Measurements from ENCODE around the gene SLC25A39. TPM values are rescaled to one million over a fixed set of nuclear protein-coding genes. Genes with fewer than 3 reads are reported as not detected.

Gene SLC25A39
- total and polyA plus RNA-seq, 9 of the 15 experiments (the other 6 are each of a cell fraction or from before 2014, with no cell fraction given), result 4.8 to 267 (median 140) TPM

DNA sequence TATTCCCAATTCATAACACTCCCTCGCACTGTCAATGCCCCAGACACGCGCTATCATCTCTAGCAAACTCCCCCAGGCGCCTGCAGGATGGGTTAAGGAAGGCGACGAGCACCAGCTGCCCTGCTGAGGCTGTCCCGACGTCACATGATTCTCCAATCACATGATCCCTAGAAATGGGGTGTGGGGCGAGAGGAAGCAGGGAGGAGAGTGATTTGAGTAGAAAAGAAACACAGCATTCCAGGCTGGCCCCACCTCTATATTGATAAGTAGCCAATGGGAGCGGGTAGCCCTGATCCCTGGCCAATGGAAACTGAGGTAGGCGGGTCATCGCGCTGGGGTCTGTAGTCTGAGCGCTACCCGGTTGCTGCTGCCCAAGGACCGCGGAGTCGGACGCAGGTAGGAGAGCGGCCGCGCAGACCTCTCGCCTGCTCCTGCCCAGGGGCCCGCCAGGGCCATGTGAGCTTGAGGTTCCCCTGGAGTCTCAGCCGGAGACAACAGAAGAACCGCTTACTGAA, 20.4 kb upstream of the SLC25A39 start, which contains the start of gene GRN (continued):
- peak; percentile 44; the same call in 1 of the 2 replicates for TF ChIP-seq JUND (IDR thresholded peaks at IDR 0.05; ENCODE audit: borderline replicate concordance, low read depth, low read length)
- TF ChIP-seq JUND (tag; IDR thresholded peaks at IDR 0.05; ENCODE audit: borderline replicate concordance, low read depth, low read length), result no peak
- TF ChIP-seq ZBED1 (IDR thresholded peaks at IDR 0.05), result no peak
- TF ChIP-seq, protein P1, sequence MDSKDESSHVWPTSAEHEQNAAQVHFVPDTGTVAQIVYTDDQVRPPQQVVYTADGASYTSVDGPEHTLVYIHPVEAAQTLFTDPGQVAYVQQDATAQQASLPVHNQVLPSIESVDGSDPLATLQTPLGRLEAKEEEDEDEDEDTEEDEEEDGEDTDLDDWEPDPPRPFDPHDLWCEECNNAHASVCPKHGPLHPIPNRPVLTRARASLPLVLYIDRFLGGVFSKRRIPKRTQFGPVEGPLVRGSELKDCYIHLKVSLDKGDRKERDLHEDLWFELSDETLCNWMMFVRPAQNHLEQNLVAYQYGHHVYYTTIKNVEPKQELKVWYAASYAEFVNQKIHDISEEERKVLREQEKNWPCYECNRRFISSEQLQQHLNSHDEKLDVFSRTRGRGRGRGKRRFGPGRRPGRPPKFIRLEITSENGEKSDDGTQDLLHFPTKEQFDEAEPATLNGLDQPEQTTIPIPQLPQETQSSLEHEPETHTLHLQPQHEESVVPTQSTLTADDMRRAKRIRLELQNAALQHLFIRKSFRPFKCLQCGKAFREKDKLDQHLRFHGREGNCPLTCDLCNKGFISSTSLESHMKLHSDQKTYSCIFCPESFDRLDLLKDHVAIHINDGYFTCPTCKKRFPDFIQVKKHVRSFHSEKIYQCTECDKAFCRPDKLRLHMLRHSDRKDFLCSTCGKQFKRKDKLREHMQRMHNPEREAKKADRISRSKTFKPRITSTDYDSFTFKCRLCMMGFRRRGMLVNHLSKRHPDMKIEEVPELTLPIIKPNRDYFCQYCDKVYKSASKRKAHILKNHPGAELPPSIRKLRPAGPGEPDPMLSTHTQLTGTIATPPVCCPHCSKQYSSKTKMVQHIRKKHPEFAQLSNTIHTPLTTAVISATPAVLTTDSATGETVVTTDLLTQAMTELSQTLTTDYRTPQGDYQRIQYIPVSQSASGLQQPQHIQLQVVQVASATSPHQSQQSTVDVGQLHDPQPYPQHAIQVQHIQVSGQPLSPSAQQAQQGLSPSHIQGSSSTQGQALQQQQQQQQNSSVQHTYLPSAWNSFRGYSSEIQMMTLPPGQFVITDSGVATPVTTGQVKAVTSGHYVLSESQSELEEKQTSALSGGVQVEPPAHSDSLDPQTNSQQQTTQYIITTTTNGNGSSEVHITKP (IDR thresholded peaks at IDR 0.05; ENCODE audit: partially characterized antibody), result no peak
- TF ChIP-seq ADNP (tag; IDR thresholded peaks at IDR 0.05), result no peak
- TF ChIP-seq, protein P2, sequence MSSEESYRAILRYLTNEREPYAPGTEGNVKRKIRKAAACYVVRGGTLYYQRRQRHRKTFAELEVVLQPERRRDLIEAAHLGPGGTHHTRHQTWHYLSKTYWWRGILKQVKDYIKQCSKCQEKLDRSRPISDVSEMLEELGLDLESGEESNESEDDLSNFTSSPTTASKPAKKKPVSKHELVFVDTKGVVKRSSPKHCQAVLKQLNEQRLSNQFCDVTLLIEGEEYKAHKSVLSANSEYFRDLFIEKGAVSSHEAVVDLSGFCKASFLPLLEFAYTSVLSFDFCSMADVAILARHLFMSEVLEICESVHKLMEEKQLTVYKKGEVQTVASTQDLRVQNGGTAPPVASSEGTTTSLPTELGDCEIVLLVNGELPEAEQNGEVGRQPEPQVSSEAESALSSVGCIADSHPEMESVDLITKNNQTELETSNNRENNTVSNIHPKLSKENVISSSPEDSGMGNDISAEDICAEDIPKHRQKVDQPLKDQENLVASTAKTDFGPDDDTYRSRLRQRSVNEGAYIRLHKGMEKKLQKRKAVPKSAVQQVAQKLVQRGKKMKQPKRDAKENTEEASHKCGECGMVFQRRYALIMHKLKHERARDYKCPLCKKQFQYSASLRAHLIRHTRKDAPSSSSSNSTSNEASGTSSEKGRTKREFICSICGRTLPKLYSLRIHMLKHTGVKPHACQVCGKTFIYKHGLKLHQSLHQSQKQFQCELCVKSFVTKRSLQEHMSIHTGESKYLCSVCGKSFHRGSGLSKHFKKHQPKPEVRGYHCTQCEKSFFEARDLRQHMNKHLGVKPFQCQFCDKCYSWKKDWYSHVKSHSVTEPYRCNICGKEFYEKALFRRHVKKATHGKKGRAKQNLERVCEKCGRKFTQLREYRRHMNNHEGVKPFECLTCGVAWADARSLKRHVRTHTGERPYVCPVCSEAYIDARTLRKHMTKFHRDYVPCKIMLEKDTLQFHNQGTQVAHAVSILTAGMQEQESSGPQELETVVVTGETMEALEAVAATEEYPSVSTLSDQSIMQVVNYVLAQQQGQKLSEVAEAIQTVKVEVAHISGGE (CRISPR knock-in tag; IDR thresholded peaks at IDR 0.05), result no peak
- no peak for TF ChIP-seq HNRNPL (IDR thresholded peaks at IDR 0.05; ENCODE audit: low read depth, low read length)
- TF ChIP-seq, protein P3, sequence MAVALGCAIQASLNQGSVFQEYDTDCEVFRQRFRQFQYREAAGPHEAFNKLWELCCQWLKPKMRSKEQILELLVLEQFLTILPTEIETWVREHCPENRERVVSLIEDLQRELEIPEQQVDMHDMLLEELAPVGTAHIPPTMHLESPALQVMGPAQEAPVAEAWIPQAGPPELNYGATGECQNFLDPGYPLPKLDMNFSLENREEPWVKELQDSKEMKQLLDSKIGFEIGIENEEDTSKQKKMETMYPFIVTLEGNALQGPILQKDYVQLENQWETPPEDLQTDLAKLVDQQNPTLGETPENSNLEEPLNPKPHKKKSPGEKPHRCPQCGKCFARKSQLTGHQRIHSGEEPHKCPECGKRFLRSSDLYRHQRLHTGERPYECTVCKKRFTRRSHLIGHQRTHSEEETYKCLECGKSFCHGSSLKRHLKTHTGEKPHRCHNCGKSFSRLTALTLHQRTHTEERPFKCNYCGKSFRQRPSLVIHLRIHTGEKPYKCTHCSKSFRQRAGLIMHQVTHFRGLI (CRISPR knock-in tag; IDR thresholded peaks at IDR 0.05), result no peak
- TF ChIP-seq PTRF (tag; IDR thresholded peaks at IDR 0.05), result no peak
- TF ChIP-seq RBM34 (IDR thresholded peaks at IDR 0.05; ENCODE audit: borderline replicate concordance, insufficient read depth, low read length), result no peak
- TF ChIP-seq, protein P4, sequence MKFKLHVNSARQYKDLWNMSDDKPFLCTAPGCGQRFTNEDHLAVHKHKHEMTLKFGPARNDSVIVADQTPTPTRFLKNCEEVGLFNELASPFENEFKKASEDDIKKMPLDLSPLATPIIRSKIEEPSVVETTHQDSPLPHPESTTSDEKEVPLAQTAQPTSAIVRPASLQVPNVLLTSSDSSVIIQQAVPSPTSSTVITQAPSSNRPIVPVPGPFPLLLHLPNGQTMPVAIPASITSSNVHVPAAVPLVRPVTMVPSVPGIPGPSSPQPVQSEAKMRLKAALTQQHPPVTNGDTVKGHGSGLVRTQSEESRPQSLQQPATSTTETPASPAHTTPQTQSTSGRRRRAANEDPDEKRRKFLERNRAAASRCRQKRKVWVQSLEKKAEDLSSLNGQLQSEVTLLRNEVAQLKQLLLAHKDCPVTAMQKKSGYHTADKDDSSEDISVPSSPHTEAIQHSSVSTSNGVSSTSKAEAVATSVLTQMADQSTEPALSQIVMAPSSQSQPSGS (CRISPR knock-in tag; IDR thresholded peaks at IDR 0.05), result no peak
- no peak for TF ChIP-seq MAFK (IDR thresholded peaks at IDR 0.05; ENCODE audit: low read length)
- TF ChIP-seq CBX1 (IDR thresholded peaks at IDR 0.05; ENCODE audit: low read depth), result no peak
- TF ChIP-seq NELFE (IDR thresholded peaks at IDR 0.05; ENCODE audit: insufficient read depth, insufficient read length), result no peak
- TF ChIP-seq PPARD (CRISPR knock-in tag; IDR thresholded peaks at IDR 0.05), result no peak
